Endothelial cell of umbilical vein (primary cell): ENCODE measurements around the gene PLPP1. TPM values are rescaled to one million over a fixed set of nuclear protein-coding genes. Genes with fewer than 3 reads are reported as not detected.

Experiments used
- BruUV-seq: library from RNA; stranded (reverse); fragments of 400-500 nt; replicated peaks from 2 replicates; lab custom pipeline; 2021; lab: Mats Ljungman, UMichigan
- CTCF ChIA-PET: fragments of 300-600, 350-600 bp; sonication (Branson Sonifier 250); formaldehyde crosslinking; loops from one replicate; lab custom pipeline; 2021; ENCODE audit warnings: antibody characterized with exemption, inconsistent platforms; lab: Charles Lee
- POLR2A ChIA-PET: fragments of 300-600, 350-600 bp; sonication (Branson Sonifier 250); formaldehyde crosslinking; loops from one replicate; lab custom pipeline; 2021; ENCODE audit warnings: antibody characterized with exemption, inconsistent platforms; lab: Charles Lee
- DNase-seq: peaks from one replicate; pipeline ENCODE4 v3.0.0-alpha.2; 2011; ENCODE audit warnings: low read depth, low spot score
- FAIRE-seq: peaks from 2 replicates; lab custom pipeline; 2011; peaks lifted over from hg19 to GRCh38; lab: Jason Lieb, UNC
- H2AFZ ChIP-seq: 2 replicates; pipeline ENCODE4 v1.6.0; 2012; ENCODE audit warnings: low read depth, low read length, control low read depth, inconsistent platforms
- H3K27ac ChIP-seq: 2 replicates; pipeline ENCODE4 v1.5.1; 2011; ENCODE audit warnings: low read depth, mild to moderate bottlenecking, control low read depth, low read length, moderate library complexity; ENCODE audit not compliant: insufficient read depth
- H3K27me3 ChIP-seq, 2 experiments: 2 replicates each; pipeline versions ENCODE4 v1.6.0 to v1.6.1; 2011; ENCODE audit warnings: low read length in 2 of 2, mixed read lengths in 1 of 2; ENCODE audit not compliant: control insufficient read depth in 2 of 2, insufficient read depth in 2 of 2
- H3K36me3 ChIP-seq, 2 experiments: 2 replicates in 1 of 2; 3 replicates in 1 of 2; pipeline ENCODE4 v1.5.1; 2011; ENCODE audit warnings: low read length in 2 of 2, mild to moderate bottlenecking in 1 of 2, moderate library complexity in 1 of 2; ENCODE audit not compliant: control insufficient read depth in 2 of 2, insufficient read depth in 2 of 2; ENCODE audit errors: extremely low read depth in 1 of 2
- H3K4me1 ChIP-seq: 3 replicates; pipeline ENCODE4 v1.5.1; 2011; ENCODE audit warnings: mild to moderate bottlenecking, low read length; ENCODE audit not compliant: control insufficient read depth, insufficient read depth; ENCODE audit errors: extremely low read depth
- H3K4me2 ChIP-seq: 2 replicates; pipeline ENCODE4 v1.6.1; 2011; ENCODE audit warnings: low read length, control low read depth, mixed read lengths; ENCODE audit not compliant: insufficient read depth
- H3K4me3 ChIP-seq, 3 experiments: fragments of 200-600 bp in 1 of 3; sonication (generic), shearing (Covaris generic) in 1 of 3; replicated peaks in 1 of 3; 2 replicates each; pipeline ENCODE4 v1.5.1; 2011 to 2016; ENCODE audit warnings: control low read depth in 3 of 3, low read length in 3 of 3, mild to moderate bottlenecking in 2 of 3, inconsistent platforms in 1 of 3, low read depth in 1 of 3, moderate library complexity in 1 of 3; ENCODE audit not compliant: insufficient read depth in 1 of 3
- H3K79me2 ChIP-seq: 2 replicates; pipeline ENCODE4 v1.6.0; 2012; ENCODE audit warnings: low read length, inconsistent platforms; ENCODE audit not compliant: control insufficient read depth, insufficient read depth
- H3K9ac ChIP-seq: replicated peaks from 2 replicates; pipeline ENCODE3; 2011; ENCODE audit warnings: low read length, control low read depth; ENCODE audit not compliant: insufficient read depth; ENCODE audit errors: extremely low read depth
- H3K9me1 ChIP-seq: replicated peaks from 3 replicates; pipeline ENCODE4 v1.6.0; 2011; ENCODE audit warnings: mild to moderate bottlenecking, low read length; ENCODE audit not compliant: control insufficient read depth, insufficient read depth; ENCODE audit errors: extremely low read depth
- H3K9me3 ChIP-seq: replicated peaks from 2 replicates; pipeline ENCODE4 v1.5.1; 2012; ENCODE audit warnings: low read length, inconsistent platforms; ENCODE audit not compliant: control insufficient read depth, insufficient read depth
- H4K20me1 ChIP-seq: replicated peaks from 2 replicates; pipeline ENCODE3; 2011; ENCODE audit warnings: mild to moderate bottlenecking, low read length; ENCODE audit not compliant: control insufficient read depth, insufficient read depth; ENCODE audit errors: extremely low read depth
- EZH2 ChIP-seq: IDR thresholded peaks from 2 replicates; pipeline ENCODE4 v1.6.1; 2012; ENCODE audit warnings: borderline replicate concordance, low read depth, mild to moderate bottlenecking, moderate library complexity, low read length, inconsistent platforms; ENCODE audit not compliant: severe bottlenecking
- FOS ChIP-seq: IDR thresholded peaks from 2 replicates; pipeline ENCODE4 v1.6.1; 2011; ENCODE audit warnings: mild to moderate bottlenecking, low read length, moderate library complexity, borderline replicate concordance; ENCODE audit not compliant: insufficient read depth
- GATA2 ChIP-seq: IDR thresholded peaks from 2 replicates; pipeline ENCODE4 v1.7.0; 2011; ENCODE audit warnings: low read depth, mild to moderate bottlenecking, moderate library complexity, mixed read lengths, low read length; ENCODE audit not compliant: insufficient read length, insufficient read depth
- JUN ChIP-seq: IDR thresholded peaks from 2 replicates; pipeline ENCODE4 v1.6.1; 2011; ENCODE audit warnings: borderline replicate concordance, low read depth; ENCODE audit not compliant: insufficient read length, insufficient read depth
- MYC ChIP-seq: IDR thresholded peaks from one replicate; pipeline ENCODE4 v1.6.1; 2011; ENCODE audit warnings: mild to moderate bottlenecking, low read depth, low read length
- POLR2A ChIP-seq: IDR thresholded peaks from 2 replicates; pipeline ENCODE4 v1.6.1; 2012; ENCODE audit warnings: low read depth, mild to moderate bottlenecking, control low read depth, low read length
- POLR2AphosphoS5 ChIP-seq: IDR thresholded peaks from 2 replicates; pipeline ENCODE4 v1.6.1; 2012; ENCODE audit warnings: low read depth, mild to moderate bottlenecking, control low read depth, low read length, moderate library complexity; ENCODE audit not compliant: insufficient read depth
- dilution Hi-C: fragments of 300-500 bp; cut with MboI; formaldehyde crosslinking; loops from one replicate; pipeline ENCODE4 v1.15.0; 2019; ENCODE audit warnings: low sequenced_read_pairs; ENCODE audit not compliant: extremely low pct_ligation_motif_present
- intact Hi-C: fragments of 100-400 bp; cut with micrococcal nuclease; formaldehyde crosslinking; loops from one replicate; pipeline ENCODE4 v1.10.0; 2022
- polyA plus RNA-seq, 4 experiments: library from polyadenylated mRNA; depleted of rRNA in 3 of 4; stranded (reverse) in 3 of 4; unstranded in 1 of 4; fragments of >200 nt; gene quantifications; 2 replicates each; pipeline versions ENCODE4 v1.2.1 to v1.2.3, GENCODE V29; 2011 to 2012; ENCODE audit warnings: missing spikeins in 1 of 4
- total RNA-seq: library from RNA; stranded (reverse); gene quantifications from 2 replicates; pipeline ENCODE4 v1.2.3, GENCODE V29; 2021
- TF ChIP-seq, protein P1 (sequence below): IDR thresholded peaks from 2 replicates; pipeline ENCODE4 v1.6.1; 2011; ENCODE audit not compliant: insufficient read depth, insufficient read length
- TF ChIP-seq, protein P2 (sequence below), 2 donors: IDR thresholded peaks; 1 replicate in 1 of 2; 2 replicates in 1 of 2; pipeline ENCODE4 v1.5.1; 2011; ENCODE audit warnings: low read length in 2 of 2, mild to moderate bottlenecking in 2 of 2, moderate library complexity in 2 of 2, control low read depth in 1 of 2, inconsistent platforms in 1 of 2, low read depth in 1 of 2; ENCODE audit not compliant: insufficient read depth in 1 of 2; ENCODE audit errors: extremely low read depth in 1 of 2

PLPP1 gene
- total and polyA plus RNA-seq, 2 donors (not counting 3 experiments of a cell fraction or from before 2014, with no cell fraction given), result 14.3 to 25.9 TPM

DNA sequence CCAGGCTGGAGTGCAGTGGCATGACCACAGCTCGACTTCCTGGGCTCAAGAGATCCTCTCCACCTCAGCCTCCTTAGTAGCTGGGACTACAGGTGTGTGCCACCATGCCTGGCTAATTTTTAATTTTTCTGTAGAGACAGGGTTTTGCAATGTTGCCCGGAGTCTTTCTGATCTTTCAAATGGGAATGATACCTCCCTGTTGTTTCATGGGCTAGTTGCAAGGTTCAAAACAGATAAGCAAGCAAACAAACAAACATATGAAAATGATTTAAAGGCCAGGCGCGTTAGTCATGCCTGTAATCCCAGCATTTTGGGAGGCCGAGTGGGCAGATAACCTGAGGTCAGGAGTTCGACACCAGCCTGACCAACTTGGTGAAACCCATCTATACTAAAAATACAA is 45.3 kb upstream of the PLPP1 start:
- Histone ChIP-seq H3K79me2 (no peaks in the 10 kb centered on the region), H3K27me3 (no peaks in the 10 kb centered on the region), H2AFZ (no peak overlapping the region), H3K9me3 (no peaks in the 10 kb centered on the region), H3K4me2 (no peak overlapping the region), H3K9me1 (no peaks in the 10 kb centered on the region), H3K36me3 (no peaks in the 10 kb centered on the region), H3K4me3 (no peak overlapping the region), H3K4me1 (no peaks in the 10 kb centered on the region), H3K9ac (no peak overlapping the region), H3K27ac (no peak overlapping the region), H4K20me1 (no peaks in the 10 kb centered on the region)
- no peak for FAIRE-seq
- intact Hi-C loops (no loop called here), dilution Hi-C loops (no loop called here)
- ChIA-PET POLR2A (no interaction called here), CTCF (no interaction called here)
- no TSS peak for BruUV-seq
- no peak for TF ChIP-seq POLR2A
- no peak for TF ChIP-seq FOS
- TF ChIP-seq, protein P1, sequence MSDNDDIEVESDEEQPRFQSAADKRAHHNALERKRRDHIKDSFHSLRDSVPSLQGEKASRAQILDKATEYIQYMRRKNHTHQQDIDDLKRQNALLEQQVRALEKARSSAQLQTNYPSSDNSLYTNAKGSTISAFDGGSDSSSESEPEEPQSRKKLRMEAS, result no peak
- TF ChIP-seq GATA2, result no peak
- no peak for TF ChIP-seq JUN
- TF ChIP-seq EZH2, result no peak
- no peak for TF ChIP-seq MYC
- TF ChIP-seq, protein P2, sequence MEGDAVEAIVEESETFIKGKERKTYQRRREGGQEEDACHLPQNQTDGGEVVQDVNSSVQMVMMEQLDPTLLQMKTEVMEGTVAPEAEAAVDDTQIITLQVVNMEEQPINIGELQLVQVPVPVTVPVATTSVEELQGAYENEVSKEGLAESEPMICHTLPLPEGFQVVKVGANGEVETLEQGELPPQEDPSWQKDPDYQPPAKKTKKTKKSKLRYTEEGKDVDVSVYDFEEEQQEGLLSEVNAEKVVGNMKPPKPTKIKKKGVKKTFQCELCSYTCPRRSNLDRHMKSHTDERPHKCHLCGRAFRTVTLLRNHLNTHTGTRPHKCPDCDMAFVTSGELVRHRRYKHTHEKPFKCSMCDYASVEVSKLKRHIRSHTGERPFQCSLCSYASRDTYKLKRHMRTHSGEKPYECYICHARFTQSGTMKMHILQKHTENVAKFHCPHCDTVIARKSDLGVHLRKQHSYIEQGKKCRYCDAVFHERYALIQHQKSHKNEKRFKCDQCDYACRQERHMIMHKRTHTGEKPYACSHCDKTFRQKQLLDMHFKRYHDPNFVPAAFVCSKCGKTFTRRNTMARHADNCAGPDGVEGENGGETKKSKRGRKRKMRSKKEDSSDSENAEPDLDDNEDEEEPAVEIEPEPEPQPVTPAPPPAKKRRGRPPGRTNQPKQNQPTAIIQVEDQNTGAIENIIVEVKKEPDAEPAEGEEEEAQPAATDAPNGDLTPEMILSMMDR (IDR thresholded peaks at IDR 0.05; ENCODE audit: extremely low read depth in 1 of 2, insufficient read depth in 1 of 2, low read depth in 1 of 2, low read length in 2 of 2), result no peak
- TF ChIP-seq POLR2AphosphoS5, result no peak
- DNase-seq, result no peak
